ENCODE measurements around the gene MT1B.
"Not testable (repeated sequence)": the region's sequence is repeated elsewhere in the genome, so short reads cannot be mapped to it uniquely, and the experiment has no call there.

MT1B gene

GRCh38 chr16:56640076-56640475 lies 11.6 kb upstream of the MT1B start:
- FAIRE-seq = no peak

DNA sequence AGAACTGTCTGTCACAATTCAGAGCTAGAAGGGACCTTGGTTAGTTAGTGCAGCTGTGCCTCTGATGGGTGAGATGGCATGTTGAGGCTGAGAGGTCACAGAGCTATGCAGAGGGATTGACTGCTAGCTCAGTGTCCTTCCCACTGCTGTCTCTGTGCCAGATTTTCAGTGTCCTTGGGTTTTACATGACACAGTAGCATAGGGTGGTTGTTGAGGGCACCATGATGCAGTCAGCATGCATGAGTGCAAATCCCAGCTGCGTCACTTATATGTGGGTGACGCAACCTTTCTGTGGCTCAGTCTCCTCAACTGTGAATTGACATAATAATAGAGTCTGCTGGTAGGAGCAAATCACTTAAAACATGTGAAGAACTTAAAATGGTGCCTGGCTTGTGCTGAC lies 10.5 kb upstream of the MT1B start:
- no peak for FAIRE-seq

- FAIRE-seq = no peak
These were observed 8.5 kb upstream of the MT1B start for GRCh38 chr16:56643080-56643778.

DNA sequence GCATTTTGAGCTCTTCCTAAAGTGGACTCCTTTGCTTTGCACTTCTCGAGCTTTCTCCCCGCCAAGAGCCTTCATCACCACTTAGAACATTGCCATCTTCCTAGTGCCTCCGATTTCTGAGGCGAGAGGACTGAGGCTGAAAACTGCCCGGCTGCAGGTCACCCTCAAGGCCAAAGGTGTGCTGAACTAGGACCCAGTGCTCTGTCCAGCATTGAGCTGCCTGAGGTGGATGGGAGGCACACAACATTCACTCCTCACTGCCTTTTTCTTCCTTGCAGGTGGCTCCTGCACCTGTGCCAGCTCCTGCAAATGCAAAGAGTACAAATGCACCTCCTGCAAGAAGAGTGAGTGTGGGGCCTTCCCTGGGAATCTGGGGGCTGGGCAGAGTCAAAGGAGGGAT lies 7.9 kb upstream of the MT1B start:
- no peak for FAIRE-seq

- no peak for FAIRE-seq
These were observed 6.4 kb upstream of the MT1B start for GRCh38 chr16:56645311-56645710.

- FAIRE-seq = no peak
These were observed 5.8 kb upstream of the MT1B start for GRCh38 chr16:56645838-56646237.

GRCh38 chr16:56647641-56648431 lies 3.9 kb upstream of the MT1B start:
- no peak for FAIRE-seq

GRCh38 chr16:56649271-56649670 lies 2.4 kb upstream of the MT1B start:
- FAIRE-seq = no peak

GRCh38 chr16:56649820-56650219 lies 1.9 kb upstream of the MT1B start:
- no peak for FAIRE-seq

GRCh38 chr16:56652600-56652999 lies 914 bp downstream of the MT1B start:
- no peak for FAIRE-seq

DNA sequence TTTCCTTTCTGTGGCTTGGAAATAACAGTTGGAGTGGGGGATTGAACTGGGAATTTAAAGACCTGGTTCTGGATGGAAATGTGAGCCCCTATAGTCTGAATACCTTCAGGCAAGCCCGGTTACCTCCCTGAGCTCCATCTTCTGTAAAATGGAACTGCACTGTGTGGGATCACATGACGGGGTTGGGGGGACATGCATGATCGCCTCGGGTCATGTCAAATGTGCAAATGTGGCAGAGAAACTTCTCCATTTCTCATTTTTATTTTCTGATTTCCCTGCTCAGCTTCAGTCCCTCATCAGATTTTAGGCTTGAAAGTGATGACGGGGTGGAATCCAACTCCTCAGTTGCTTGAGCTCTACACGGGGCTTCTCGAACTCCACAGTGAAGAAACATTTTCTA lies 1.5 kb downstream of the MT1B start:
- FAIRE-seq = no peak

DNA sequence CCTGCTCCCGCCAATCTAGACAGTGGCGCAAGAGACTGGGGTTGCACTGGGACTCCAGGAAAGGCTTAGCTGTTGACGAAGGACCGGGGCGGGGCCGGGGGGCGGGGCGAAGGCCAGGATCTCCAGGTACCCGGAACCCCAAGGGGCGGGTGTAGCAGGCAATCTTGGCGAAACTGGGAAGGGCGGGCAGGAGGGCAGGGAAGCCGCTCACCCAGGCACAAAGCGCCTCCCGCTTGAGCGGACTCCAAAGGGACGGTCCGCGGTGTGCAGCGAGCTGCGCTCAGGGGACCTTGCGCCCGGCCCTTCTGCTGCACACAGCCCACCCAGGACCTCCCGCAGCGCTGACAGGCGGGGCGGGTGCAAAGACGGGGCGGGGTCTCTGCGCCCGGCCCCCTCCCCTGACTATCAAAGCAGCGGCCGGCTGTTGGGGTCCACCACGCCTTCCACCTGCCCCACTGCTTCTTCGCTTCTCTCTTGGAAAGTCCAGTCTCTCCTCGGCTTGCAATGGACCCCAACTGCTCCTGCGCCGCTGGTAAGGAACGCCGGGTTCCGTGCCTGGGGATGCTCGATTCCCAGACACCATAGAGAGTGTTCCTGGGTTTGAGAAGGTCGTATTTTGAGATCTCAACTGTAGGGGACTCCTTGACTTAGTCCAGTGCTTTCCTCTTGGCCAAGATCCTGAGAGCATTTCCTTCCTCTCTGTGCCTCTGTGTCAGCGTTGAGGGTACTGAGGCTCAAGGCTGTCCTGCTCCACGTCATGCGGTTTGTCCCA lies 6.1 kb downstream of the MT1B start, which contains the start of gene MT1F:
Gene MT1F, plus strand, starts transcription at position 405 of the 772 bp plus-strand sequence. Its CDS starts 100 bp downstream, at position 505.
- FAIRE-seq = no peak

- FAIRE-seq = no peak
These were observed 6.7 kb downstream of the MT1B start for GRCh38 chr16:56658327-56658875.

GRCh38 chr16:56662357-56663354 lies 11.0 kb downstream of the MT1B start:
- FAIRE-seq = no peak

- FAIRE-seq = no peak
These were observed 12.8 kb downstream of the MT1B start for GRCh38 chr16:56664506-56664905.

DNA sequence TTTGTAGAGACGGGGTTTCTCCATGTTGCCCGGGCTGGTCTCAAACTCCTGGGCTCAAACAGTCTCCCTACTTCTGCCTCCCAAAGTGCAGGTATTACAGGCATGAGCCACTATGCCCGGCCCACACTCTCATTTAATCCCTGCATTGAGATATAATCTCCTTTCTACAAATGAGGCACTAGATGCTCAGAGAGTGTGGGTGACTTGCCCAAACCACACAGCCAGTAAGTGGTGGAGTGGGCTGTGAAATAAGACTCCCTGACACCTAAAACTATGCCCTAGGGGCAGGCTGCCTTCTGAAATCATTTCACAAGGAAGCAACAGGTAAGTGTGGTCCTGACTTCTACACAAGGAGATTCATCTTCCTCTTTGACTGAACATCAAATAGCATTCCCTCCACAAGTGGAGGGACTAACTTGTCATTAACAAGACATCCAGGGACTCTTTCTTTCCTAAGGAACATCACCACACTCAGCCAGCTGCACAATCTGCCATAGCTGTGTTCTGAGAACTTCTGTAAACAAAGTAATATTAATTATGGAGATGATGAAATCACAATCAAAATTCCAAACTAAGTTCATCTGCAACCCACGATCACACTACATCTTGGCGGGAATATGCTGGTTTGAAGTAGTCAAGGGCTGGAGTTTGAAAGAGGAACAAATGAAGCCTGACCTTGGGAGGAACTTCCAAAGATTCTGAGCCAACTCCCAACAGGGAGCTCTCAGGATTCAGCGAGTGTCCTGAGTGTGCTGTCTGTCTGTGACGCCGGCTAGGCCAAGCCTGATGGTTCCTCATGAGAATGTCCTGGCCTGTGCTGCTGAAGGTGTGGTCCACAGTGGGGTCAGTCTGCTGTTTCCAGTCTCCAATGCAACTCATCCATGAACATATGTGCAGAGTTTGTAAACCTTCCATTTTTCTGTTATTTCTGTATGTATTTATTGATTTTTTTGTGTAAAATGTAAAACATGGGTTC lies 13.9 kb downstream of the MT1B start:
- FAIRE-seq = not testable (repeated sequence)

DNA sequence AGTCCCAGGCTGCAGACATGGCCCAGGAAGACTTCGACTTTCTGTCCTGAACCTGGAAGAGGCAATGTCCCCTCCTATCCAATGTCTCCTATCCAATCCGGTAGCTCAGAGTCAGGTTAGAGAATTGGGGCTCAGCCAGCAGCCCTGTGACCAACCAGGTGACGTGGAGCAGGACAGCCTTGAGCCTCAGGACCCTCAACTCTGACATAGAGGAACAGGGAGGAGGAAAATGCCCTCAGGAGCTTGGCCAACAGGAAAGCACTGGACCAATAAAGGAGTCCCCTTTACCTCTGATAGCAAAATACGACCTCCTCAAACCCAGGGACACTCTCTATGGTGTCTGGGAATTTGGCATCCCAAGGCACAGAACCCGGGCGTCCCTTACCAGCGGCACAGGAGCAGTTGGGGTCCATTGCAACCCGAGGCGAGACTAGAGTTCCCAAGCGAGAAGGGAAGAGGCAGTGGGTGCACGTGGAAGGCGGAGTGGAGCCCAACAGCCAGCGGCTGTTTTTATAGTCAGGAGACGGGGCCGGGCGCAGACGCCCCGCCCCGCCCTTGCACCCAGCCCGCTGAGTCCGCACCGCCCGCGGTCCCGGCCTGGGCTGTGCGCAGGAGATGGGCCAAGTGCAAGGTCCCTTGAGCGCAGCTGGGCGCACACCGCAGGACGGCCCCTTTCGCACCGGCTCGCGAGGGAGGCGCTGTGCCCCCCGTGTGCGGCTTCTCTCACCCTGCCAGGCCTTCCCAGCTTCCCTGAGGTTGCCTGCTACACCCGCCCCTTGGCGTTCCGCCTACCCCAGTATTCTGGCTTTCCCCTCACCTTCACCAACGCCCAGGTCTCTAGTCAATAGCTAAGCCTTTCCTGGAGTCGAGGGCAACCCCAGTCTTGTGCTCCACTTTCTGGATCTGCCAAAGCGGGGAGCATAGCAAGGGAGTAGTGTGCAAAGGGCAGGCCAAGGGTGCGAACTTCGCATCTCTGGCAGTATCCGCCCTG lies 16.2 kb downstream of the MT1B start, which contains the start of gene MT1G:
Gene MT1G, minus strand, starts transcription at position 485 of the 991 bp plus-strand sequence. Its CDS starts 72 bp downstream, at position 413.
- no peak for FAIRE-seq

DNA sequence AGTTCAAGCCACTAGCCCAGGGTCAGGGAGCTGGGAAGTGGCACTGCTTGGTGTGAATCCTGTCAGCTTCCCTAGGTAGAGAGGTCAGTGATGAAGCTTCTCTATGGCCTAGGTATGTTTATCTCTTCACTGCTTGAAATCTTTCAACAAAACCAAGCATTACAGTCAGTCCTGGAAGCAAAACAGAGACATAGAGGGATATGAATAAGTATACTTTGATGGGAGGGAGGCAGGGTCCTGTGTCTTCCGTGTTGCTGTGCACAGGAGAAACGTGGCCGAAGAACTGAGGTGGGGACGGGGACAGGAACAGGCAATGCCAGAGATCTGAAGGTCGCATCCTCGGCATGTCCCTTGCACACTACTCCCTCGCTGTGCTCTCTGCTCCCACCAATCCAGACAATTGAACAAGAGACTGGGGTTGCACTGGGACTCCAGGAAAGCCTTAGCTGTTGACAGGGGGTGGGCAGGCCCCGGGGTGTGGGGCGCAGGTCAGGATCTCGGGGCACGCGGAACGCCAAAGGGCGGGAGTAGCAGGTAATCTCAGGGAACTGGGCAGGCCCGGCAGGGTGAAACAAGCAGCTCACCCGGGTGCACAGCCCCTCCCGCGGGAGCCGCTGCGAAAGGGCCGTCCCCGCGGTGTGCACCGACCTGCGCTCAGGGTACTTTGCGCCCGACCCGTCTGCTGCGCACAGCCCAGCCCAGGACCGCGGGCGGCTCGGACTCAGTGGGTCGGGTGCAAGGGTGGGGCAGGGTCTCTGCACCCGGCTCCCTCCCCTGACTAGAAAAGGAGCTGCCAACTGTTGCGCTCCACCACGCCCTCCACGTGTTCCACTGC lies 17.5 kb downstream of the MT1B start, which contains the start of gene MT1H:
Gene MT1H, plus strand, starts transcription at position 810 of the 835 bp plus-strand sequence. CDS start 71 bp downstream, outside the sequence.
- no peak for FAIRE-seq
